NOMO-1 treated with DMSO at 0.1 percent for 48 hours (cell line): ENCODE measurements around the gene OR4C13.
"Not testable (repeated sequence)": the region's sequence is repeated elsewhere in the genome, so short reads cannot be mapped to it uniquely, and the experiment has no call there.

Source experiments
- DNase-seq: peaks from one replicate; lab custom pipeline; 2025; ENCODE audit not compliant: unreplicated experiment; lab: John Stamatoyannopoulos, UW

The OR4C13 gene

DNA sequence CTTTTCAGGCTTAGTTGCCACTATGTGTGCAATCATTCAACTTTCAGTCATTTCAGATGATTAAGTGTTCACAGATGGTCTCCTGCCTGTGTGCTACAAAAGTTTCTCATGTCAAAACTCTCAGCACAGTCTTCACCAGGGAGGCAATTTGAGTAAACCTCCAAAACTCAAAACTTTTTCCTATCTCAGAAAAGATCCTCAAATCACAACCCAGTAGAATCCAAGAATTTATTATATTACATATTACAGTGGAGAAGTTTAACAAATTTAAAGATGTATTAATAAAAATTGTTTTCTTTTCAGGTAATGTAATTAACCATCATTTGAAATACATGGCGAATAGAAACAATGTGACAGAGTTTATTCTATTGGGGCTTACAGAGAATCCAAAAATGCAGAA is at the start of gene OR4C13:
Gene OR4C13 (plus strand): TSS at position 301 of the 400 bp plus-strand sequence. CDS start 32 bp downstream, at position 333.
- DNase-seq, result no peak

DNA sequence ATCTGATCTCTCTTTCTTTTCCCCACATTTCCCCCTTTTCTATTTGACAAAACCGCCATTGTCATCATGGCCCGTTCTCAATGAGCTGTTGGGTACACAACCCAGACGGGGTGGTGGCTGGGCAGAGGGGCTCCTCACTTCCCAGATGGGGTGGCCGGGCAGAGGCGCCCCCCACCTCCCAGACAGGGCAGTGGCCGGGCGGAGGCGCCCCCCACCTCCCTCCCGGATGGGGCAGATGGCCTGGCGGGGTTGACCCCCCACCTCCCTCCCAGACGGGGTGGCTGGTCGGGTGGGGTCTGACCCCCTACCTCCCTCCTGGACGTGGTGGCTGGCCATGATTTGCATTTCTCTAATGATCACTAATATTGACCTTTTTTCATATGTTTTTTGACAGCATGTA is 40.7 kb upstream of the OR4C13 start:
- DNase-seq, result not testable (repeated sequence)

DNA sequence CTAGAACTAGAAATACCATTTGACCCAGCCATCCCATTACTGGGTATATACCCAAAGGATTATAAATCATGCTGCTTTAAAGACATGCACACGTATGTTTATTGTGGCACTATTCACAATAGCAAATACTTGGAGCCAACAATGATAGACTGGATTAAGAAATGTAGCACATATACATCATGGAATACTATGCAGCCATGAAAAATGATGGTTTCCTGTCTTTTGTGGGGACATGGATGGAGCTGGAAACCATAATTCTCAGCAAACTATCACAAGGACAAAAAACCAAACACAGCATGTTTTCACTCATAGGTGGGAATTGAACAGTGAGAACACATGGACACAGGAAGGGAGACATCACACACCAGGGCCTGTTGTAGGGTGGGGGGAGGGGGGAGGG is 3.5 kb upstream of the OR4C13 start:
- not testable (repeated sequence) for DNase-seq

DNA sequence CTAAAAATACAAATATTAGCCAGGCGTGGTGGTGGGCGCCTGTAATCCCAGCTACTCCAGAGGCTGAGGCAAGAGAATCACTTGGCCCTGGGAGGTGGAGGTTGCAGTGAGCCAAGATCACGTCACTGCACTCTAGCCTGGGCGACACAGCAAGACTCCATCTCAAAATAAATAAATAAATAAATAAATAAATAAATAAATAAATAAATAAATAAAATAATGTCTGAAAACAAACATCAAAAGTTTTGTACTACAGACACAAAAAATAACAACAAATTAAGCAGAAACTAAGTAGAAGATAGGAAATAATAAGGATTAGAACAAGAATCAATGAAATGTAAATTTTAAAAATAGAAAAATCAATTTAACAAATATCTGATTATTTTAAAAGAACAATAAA is 21.2 kb downstream of the OR4C13 start:
- not testable (repeated sequence) for DNase-seq

DNA sequence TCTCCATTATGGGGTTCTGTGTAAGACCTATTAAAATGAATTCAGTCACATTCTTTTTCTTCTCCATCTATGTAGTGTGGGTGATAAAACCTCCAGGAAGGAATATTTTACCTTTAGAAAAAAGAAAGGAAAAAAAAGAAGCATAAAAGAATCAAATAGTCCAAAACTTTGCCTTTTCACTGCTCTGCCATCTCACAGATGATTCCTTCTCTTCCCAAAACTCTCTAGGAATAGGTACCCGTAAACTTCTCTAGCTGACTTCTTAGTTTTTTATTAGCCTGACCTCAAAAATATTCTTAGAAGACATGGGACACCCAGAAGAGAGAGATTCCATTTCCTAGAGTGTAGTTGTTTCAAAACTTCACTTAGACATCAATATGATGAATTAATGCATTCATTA is 30.2 kb downstream of the OR4C13 start, which contains the start of gene OR4C12:
Gene OR4C12 (minus strand): TSS at position 101 of the 400 bp plus-strand sequence. CDS start 34 bp downstream, at position 67.
- not testable (repeated sequence) for DNase-seq

DNA sequence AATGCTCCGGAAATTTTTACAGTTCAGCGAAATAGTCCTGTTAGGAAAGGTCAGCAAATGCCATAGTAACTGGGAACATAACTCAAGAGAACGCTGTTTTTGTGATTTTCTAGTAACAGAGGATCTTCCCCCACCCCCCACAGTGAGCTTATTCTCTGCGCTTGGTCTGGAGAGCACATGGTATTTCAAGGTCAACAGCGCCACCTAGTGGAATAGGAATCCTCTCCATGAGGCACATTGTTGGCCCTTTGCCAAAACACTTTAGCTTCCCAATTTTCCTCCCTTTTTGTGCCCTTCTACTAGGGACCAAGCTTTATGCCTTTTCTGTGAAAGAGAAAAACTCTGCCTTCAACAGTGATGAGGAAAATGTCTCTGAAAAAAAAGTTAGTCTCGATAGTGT is 43.4 kb downstream of the OR4C13 start:
- DNase-seq, result peak; percentile 14
